GM21529 (cell line): ENCODE data around the gene TPRN.

Experiments
- ATAC-seq: cut with Tn5 transposase; IDR thresholded peaks from one replicate; pipeline ENCODE4 v1.9.1; 2021; ENCODE audit not compliant: unreplicated experiment

Gene TPRN

DNA sequence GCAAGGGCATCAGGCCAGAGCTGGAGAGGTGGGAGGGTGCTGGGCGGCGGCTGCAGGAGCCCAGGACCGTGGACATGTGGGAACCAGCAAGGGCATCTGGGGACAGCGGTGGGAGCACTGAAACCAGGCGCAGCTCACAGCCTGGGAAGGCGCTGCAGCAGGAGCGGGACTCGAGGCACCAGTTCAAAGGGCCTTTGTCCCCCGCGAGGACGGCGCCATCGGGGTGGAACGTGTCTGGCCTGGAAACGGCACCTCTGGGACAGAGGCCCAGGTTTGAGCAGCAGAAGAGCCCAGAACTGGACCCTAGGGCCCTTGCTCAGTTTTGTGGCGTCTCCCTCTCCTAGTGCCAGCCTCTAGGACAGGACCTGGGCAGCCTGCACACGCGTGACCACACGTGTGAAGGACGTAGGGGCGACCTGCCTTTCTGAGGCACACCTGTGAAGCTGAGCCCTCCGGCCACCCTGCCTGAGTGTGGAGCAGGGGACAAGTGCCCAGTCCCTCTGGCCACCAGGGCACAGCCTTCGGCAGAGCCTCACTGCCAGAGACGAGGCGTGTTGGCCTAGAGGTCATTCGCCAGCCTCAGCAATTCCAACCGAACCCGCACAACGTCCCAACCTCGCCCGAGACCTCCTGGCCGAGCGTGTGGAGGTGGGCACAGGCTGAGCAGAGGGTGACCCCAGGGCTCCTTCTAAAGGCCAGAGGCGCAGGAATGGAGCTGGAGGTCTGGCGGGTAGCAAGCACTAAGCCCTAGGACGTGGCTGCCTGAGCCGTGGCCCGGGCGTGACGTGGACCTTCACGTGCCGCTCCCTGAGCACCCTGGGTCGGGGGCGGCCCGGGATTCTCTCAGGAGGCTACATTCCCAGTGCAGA is 26.5 kb downstream of the TPRN start:
- no peak for ATAC-seq

DNA sequence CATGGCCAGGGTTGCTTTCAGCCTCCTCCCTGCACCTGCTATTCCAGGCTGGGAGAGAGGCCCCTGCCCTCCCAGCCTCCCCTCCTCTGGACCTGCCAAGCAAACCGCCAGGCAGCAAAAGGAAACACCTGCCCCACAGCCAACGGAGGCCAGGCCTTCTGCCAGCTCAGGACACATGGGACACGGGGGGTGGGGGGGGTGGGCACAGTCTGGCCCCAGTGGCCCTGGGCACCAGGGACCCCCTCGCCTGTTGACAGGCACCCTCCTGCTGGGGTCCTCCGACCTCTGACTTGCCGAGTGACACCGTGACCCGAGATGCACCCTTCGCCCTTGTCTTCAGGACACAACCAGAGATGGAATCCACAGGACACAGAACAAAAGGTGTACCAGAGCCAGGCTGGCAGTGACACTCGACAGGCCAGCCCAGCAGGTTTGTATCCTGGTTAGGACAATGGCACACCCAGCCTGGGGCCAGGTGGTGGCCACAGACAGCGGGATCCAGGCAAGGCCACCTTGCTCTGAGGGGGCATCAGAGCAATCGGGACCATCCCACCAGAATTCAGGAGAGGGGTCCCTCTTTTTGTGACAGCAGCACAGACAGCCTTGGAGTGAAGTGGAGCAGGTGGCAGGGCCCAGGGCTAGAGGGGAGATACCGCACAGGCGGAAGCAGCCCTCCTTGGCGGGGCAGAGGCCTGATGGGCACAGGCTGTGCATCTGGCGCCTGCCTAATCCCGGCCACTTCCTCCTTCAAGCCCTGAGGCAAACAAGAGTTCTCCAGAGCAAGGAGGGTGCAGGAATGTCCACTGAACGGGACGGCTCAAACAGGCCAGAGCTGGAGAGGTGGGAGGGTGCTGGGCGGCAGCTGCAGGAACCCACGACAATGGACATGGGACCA is 27.4 kb downstream of the TPRN start:
- ATAC-seq, result no peak

DNA sequence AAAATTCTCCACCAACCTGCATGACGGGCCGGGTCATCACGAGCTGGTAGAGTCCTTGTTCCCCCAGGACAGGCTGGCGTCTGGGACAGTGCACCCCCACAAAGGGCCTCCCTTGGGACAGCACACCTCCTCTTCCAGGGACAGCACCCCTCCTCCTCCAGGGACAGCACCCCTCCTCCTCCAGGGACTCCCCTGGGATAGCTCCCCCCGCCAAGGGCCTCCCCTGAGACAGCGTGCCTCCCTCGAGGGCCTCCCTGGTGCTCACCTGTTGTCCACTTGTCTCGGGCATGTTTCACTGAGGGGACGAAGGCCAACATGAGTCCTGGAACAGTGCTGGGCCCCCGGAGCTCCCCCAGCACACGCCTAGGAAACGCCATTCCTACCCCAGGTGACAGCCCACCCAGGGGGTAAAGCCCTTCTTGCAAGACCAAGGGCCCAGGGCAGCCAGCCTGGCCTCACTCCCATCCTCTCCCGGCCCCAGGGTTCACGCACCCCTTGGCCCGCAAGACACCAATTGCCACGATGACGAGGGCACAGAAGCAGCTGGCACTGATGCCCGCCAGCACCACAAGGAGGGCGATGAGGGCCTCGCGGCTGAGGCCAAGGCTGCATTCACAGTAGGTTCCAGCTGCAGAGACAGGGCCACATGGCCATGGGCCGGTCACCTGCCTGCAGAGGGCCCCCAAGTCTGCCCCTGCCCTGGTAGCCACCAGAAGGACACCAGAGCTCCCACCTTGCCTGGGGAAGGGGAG is 29.2 kb downstream of the TPRN start:
- ATAC-seq, result no peak

DNA sequence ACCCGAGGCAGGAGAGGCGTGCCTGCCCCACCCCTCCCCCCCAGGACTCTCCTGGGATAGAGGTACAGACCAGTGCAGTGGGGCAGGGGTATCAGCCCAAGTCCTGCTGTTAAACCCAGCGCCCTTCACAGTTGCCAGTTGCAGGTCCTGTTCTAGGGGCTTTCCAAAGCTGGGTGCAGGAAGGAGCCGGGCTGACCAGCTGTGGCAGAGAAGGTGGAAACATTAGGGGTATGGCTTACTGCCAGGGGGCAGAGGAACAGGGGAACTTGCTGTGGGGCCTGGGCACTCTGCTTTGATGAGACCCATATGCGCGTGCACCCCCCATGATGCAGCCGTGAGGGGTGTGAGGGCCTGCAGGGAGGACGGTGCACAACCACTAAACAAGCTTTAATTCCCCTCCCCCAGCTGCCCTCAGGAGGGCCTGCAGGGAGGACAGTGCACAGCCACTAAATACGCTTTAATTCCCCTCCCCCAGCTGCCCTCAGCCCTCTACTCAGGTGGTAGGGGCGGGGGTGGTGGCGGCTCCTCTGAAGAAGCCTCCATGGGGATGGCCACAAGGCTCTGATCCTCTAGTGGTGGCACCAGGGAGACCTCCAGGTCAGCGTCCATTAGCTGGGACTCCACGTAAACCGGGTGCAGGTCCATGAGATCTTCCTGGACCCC is 29.9 kb downstream of the TPRN start:
- no peak for ATAC-seq

DNA sequence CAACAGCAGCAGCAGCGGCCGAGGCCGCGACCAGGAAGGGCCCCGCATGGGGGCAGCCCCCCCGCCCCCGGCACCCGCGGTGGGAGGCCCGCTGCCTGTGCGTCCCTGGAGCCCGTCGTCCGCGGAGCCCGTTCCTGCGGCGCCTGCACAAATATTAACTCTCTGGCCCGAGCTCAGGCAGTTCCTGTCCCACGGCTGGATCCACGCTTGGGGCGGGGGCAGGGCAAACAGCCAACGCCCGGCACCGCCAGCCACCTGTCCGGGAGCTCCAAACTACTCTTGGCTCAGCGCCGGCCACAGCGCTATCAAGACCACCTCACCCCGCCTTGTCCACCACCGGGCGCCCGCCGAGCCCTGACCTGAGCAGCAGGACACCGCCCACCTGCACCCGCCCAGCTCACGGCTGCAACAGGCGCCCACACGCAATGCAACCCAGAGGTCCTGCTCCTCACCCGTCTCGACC is 30.6 kb downstream of the TPRN start, which contains the start of gene LRRC26:
TSS of gene LRRC26 (minus strand) at position 156 of the 463 bp plus-strand sequence. CDS start at position 48, 108 bp downstream.
- no peak for ATAC-seq

DNA sequence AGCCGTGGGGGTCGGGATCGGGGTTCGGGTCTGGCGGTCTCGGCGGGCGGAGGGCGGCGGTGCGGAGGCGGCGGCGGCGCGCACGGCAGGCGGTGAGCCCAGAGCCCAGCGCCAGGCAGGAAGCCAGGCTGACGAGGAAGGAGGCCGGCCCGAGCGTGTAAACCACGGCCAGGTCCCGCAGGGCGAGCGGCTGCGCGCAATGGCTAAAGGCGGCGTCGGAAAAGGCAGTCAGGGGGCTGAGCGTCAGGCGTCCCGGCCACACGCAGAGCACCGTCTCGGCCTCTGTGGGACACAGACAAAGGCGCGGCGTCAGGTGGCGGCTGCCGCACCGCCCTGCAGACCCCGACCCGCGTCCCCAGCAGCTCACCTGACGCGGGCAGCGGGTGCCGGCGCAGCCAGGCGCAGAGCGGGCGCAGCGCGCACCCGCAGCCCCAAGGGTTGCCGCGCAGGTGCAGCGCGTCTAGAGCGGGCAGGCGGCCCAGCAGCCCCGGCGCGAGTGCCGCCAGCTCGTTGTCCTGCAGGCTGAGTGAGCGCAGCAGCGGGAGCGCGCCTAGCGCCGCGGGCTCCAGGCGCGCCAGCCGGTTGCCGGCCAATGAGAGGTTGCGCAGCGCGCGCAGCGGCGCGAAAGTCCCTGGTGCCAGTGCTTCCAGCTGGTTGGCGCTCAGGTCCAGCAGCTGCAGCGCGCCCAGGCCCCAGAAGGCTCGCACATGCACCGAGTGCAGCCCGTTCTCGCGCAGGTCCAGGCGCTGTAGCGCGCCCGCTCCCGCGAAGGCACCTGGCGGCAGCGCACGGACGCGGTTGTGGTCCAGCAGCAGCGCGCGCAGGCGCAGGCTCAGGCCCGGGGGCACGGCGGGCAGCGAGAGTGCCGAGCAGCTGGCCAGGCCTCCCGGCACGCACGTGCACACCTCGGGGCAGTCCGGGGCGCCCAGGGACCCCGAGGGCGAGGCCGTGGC is 31.4 kb downstream of the TPRN start:
- ATAC-seq, result no peak

DNA sequence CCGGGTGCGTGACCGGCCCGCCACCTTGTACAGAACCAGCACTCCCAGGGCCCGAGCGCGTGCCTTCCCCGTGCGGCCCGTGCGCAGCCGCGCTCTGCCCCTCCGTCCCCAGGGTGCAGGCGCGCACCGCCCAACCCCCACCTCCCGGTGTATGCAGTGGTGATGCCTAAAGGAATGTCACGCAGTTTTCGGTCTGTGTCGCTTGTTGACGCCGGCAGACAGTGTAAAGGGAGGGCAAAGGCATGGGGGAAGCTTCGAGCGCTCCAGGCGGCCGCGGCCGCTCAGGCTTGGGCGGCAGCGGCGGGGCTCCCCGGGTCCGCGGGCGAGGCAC is 32.0 kb downstream of the TPRN start:
- no peak for ATAC-seq

DNA sequence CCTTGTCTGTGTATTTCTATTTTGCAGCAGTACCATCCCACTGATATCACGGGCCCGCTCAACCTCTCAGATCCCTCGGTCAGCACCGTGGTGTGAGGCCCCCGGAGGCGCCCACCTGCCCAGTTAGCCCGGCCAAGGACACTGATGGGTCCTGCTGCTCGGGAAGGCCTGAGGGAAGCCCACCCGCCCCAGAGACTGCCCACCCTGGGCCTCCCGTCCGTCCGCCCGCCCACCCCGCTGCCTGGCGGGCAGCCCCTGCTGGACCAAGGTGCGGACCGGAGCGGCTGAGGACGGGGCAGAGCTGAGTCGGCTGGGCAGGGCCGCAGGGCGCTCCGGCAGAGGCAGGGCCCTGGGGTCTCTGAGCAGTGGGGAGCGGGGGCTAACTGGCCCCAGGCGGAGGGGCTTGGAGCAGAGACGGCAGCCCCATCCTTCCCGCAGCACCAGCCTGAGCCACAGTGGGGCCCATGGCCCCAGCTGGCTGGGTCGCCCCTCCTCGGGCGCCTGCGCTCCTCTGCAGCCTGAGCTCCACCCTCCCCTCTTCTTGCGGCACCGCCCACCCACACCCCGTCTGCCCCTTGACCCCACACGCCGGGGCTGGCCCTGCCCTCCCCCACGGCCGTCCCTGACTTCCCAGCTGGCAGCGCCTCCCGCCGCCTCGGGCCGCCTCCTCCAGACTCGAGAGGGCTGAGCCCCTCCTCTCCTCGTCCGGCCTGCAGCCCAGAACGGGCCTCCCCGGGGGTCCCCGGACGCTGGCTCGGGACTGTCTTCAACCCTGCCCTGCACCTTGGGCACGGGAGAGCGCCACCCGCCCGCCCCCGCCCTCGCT is 32.6 kb downstream of the TPRN start:
- no peak for ATAC-seq

DNA sequence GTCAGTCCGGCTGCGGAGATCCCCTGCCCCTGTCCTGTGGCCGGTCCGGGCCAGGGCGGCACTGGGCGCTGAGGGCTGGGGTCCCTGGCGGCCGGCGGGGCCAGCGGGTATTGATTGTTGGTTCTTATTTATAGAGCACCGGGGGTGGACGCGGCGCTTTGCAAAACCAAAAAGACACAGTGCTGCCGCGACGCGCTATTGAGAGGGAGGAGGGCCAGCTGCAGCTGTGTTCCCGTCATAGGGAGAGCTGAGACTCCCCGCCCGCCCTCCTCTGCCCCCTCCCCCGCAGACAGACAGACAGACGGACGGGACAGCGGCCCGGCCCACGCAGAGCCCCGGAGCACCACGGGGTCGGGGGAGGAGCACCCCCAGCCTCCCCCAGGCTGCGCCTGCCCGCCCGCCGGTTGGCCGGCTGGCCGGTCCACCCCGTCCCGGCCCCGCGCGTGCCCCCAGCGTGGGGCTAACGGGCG is 33.2 kb downstream of the TPRN start:
- ATAC-seq, result no peak

DNA sequence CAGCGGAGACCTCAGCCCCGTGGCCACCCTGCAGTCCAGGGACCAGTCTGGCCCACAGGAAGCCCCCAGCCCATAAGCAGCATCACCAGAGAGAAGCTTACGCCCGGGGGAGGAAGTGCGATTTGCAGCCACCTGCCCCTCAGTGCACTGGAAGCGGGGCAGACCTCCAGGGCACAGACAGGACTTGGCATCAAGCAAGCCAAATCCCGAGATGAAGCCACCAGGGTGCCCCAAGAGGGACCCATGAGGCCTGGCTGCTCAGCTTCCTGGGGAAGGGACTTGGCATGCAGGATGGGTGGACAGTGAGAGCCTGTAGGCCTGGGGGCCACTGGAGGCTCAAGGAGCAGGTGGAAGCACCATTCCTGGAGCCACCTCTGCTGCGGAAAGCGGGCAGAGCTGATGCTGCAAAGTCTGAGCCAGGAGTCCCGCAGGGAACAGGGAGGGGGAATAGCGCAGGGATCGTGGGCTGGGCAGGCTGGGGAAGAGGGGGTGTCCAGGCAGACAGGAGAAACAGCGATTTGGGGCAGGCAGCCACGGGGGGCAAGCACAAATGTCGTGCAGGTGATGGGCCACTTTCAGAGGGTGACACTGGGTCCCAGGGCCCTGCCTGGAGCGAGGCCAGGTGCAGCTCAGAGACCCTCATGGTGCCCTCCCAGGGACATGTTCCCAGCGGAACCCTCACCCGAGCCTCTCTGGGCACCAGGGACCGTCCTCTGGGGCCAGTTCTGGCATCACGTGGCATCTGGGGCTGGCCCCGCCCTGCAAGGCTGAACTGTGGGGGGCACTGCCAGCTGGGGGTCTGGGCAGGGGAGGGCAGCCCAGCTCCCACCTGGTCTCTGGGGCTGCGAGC is 33.9 kb downstream of the TPRN start:
- ATAC-seq, result no peak

DNA sequence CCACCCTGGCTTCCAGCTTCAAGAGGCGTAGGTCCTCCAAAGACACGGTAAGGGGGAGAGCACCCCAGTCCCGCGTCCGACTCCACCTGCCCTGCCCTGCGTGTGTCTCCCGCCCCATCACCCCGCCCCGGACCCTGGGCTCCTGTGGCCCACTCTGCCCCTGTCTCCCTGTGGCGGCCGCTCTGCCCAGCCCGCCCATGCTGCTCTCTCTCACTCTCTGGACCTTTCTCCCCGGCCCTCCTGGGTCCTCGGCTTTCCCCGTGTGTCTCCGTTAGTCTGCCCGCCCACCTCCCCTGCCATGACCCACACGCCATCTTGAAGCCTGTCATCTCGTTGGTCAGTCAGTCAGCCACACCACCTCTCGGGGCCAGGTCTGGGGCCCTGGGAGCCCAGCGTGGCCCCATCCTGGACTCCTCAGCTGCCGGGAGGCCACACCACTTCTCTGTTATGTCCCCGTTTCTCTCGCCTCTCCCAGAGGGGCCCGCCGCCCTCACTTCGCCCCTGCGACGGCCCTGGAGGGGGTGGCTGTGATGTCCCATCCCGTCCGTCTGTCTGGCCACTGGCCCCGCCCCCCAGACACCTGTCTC is 35.2 kb downstream of the TPRN start:
- no peak for ATAC-seq

DNA sequence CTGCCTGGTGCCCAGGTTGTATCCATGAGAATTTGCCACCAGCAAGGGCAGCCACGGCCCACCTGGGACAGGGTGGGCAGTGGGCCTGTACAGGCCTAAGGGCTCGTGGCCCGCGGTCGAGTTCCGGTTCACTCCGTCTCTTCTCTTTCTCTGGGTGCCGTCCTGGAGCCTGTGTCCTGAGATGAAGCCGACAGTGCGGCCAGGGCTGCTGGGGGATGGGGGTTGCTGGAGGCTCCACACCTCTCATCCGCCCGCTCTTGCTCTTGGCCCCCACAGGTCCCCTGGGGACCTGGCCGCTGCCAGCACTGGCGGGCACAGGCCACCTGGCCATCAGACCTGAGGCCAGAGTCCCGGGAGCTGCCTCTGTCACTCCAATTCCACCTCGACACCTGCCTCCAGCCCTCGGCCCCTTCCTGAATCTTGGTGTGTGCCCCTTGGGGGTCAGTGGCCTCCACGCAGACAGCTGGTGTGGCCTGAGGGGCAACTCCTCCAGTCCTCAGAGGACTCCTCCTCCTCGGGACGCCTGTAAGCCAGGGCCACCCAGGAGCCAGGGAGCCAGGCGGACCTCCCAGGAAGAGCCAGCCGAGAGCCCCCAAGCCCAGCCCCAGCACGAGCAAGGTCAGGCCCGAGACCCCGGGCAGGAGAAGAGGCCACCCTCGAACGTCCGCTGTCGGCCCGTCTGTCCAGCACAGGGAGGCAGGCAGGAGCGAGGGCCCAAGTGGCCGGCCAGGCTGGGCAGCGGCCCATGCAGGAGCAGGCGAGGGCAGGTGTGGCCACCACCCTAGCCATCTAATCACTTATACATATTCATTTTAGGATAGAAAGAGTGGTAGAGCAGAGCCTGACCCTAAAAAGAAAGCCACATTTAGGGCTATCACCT is 35.9 kb downstream of the TPRN start:
- no peak for ATAC-seq

DNA sequence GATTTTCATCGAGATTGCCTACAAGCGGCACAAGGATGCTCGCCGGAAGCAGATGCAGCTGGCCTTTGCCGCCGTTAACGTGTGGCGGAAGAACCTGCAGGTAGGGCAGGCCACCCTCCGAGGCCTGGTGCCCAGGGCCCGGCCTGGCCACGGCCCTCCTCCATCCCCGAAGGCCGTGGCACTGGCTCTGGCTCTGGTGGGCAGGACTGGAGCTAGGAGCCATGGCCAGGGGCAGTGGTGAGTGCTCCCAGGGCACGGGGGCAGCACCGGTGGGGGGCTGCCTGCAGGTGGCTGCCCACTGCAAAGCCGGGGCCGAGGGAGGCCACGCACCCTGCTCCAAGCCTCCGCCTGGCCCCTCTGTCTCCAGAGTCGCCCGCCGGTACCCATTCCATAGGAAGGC is 36.7 kb downstream of the TPRN start:
- ATAC-seq, result no peak

DNA sequence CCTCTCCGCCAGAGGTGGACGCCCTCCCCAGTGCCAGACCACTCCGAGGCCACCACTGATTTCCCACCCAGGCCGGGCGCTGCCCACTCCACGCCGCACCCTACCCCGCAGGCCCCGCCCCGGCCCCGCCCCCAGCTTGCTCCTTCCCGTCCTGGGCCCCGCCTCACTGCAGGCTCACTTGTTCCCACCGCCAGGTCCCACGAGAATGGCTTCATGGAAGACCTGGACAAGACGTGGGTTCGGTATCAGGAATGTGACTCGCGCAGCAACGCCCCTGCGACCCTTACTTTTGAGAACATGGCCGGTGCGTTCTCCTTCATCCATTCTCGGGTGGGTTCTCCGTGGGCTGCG is 37.2 kb downstream of the TPRN start:
- no peak for ATAC-seq

DNA sequence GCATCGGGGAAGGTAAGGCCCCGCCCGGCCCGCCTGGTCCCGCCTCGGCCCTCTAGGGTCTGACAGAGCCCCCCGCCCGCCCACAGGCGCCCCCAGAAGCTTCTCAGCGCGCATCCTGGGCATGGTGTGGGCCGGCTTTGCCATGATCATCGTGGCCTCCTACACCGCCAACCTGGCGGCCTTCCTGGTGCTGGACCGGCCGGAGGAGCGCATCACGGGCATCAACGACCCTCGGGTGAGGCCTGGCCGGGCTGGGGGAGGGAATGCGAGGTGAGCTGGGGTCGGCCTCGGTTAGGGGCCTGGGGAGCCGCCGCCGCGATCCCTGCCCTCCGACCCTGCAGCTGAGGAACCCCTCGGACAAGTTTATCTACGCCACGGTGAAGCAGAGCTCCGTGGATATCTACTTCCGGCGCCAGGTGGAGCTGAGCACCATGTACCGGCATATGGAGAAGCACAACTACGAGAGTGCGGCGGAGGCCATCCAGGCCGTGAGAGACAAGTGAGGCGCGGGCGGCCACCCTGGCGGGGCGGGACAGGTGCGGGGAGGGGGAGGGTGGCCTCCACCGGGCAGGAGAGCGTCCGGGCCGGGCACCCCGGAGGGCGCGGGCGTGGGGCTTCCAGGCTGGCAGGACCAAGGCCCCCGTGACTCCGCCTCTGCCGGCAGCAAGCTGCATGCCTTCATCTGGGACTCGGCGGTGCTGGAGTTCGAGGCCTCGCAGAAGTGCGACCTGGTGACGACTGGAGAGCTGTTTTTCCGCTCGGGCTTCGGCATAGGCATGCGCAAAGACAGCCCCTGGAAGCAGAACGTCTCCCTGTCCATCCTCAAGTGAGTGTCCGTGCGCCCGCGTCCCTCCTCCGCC is 37.8 kb downstream of the TPRN start:
- ATAC-seq, result no peak
